Esophagus squamous epithelium (tissue), 4 donors: ENCODE measurements around the gene CECR2.

Source experiments
- CTCF ChIP-seq, 6 experiments: fragments of 450-650 bp in 4 of 6; fragments of 200-600 bp in 2 of 6; sonication (generic) in 2 of 6; IDR thresholded peaks; one replicate each; pipeline ENCODE4 v1.5.1; 2016 to 2019; ENCODE audit warnings: antibody characterized with exemption in 6 of 6, mild to moderate bottlenecking in 4 of 6, moderate library complexity in 4 of 6
- POLR2A ChIP-seq, 4 donors: fragments of 450-650 bp; IDR thresholded peaks; one replicate each; pipeline ENCODE4 v1.6.1; 2017; ENCODE audit warnings: antibody characterized with exemption in 4 of 4, mild to moderate bottlenecking in 4 of 4, moderate library complexity in 3 of 4

- TF ChIP-seq CTCF (IDR thresholded peaks at IDR 0.05) (no peak), POLR2A (IDR thresholded peaks at IDR 0.05) (no peak)
Observed at GRCh38 chr22:17548010-17548755, 178.9 kb downstream of the CECR2 start.
